Measurements from ENCODE around the gene SPDYE2.
A peak's percentile ranks its signal among the peaks of the same experiment; 100 is the strongest.
"Not testable (repeated sequence)": the region's sequence is repeated elsewhere in the genome, so short reads cannot be mapped to it uniquely, and the experiment has no call there.

SPDYE2 gene

DNA sequence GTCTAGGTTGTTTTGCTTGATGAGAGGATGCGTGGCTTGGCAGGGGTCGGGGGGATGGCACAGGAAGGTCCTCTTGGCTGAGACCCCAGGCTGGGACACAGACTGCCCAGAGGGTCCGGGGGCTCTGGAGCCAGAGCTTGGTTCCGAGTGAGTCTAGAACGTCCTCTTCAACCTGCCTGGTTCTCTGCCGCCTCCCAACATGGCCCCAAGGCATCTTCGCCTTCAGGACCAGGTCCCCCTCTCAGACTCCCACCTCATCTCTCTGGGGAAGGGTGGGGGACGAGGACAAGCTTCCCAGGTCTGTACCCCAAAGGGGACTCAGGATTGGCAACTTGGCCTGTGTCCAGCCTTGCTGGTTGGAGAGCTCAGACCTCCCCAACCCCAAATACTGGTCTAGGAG lies 8.9 kb upstream of the SPDYE2 start:
- DNase-seq, result not testable (repeated sequence)

DNA sequence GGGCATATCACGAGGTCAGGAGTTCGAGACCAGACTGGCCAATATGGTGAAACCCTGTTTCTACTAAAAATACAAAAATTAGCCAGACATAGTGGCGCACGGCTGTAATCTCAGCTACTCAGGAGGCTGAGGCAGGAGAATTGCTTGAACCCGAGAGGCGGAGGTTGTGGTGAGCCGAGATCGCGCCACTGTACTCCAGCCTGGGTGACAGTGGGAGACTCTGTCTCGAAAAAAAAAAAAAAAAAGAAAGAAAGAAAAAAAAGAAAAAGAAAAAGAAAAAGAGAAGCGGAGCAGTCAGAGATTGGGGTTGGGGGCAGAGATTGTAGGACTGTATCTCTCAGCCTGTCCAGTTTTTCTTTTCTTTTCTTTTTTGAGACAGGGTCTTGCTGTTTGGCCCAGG lies 8.3 kb upstream of the SPDYE2 start:
- not testable (repeated sequence) for DNase-seq

DNA sequence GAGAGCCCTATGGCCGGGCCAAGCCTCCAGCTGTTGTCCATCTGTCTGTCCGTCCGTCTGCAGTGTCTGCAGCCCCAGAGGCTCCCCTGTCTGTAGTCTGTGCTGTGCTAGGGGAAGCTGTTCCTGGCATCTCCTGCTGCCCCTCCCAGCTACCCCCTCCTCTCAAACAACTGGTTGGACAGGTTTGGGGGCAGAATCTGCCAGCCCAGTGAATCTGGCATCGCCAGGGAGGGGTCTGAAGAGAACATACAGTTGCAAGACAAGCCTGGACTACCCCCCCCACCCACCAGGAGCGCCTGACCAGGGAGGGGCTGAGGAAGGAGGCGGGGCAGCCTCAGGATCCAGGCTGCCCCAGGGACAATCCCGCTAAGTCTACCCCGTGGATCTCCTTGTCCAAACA lies 7.4 kb upstream of the SPDYE2 start, which contains the start of gene UPK3BL2:
Gene UPK3BL2, minus strand, starts transcription at position 101 of the 400 bp plus-strand sequence. Its CDS starts 60 bp downstream, at position 41.
- DNase-seq, result not testable (repeated sequence)

DNA sequence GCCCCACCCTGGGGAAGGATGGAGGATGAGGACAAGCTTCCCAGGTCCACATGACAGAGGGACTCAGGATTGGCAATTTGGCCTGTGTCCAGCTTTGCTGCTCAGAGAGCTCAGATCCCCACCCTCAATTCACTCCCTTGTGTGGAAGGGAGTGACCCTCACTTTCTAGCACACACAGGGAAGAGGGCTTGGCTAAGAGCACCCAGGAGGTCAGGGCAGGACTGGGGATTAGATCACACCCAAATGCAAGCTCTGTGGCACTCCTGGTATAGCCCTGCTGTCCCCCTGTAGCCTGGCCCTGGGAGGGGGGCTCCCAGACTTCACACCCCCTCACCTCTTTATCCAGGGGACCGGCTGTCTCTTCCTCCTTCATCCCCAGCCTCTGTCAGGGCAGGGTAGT lies 6.7 kb upstream of the SPDYE2 start:
- DNase-seq, result not testable (repeated sequence)

DNA sequence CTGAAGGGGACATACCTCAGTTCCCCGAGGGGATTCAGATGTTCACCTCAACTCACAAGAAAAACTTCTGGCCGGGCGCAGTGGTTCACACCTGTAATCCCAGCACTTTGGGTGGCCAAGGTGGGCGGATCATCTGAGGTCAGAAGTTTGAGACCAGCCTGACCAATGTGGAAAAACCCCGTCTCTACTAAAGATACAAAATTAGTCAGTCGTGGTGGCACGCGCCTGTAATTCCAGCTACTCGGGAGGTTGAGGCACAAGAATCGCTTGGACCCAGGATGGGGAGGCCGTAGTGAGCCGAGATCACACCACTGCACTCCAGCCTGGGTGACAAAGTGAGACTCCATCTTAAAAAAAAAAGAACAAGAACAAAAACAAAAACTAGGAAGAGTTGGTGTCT lies 5.7 kb upstream of the SPDYE2 start:
- DNase-seq, result not testable (repeated sequence)

DNA sequence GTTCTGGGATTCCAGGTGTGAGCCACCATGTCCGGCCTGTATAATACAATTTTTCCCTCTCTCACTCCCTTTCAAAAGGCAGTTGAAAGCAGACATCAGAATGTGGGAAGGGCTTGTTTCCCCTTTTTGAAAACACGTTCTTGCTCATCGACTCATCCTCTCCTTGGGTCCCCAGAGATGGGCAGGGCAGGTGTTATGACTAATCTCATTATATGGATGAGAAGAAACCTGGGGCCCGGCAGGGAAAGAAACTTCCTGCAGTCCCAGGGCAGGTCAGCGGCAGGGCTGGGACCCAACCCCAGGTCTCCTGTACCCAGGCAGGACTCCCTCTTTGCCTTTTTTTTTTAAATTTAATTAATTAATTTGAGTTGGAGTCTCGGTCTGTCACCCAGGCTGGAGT lies 4.7 kb upstream of the SPDYE2 start:
- DNase-seq, result not testable (repeated sequence)

DNA sequence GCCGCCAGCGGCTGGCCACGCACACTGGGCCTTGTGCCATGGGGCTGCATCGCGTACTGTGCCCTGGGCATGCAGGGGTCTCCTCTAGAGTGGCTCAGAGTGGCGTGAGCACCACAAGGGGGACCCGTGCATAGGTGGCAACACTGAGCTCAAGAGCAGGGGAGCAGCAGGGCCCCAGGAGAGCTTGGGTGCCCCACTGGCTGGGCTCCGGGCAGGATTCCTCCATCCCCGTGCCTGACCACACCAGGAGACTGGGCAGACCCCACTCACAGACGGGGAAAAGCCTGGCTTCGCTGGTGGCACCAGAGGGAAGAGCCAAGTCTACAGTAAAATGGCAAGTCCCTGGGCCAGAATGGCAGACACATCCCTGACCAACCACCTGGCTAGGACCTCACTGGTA lies 17.6 kb downstream of the SPDYE2 start:
- not testable (repeated sequence) for DNase-seq

DNA sequence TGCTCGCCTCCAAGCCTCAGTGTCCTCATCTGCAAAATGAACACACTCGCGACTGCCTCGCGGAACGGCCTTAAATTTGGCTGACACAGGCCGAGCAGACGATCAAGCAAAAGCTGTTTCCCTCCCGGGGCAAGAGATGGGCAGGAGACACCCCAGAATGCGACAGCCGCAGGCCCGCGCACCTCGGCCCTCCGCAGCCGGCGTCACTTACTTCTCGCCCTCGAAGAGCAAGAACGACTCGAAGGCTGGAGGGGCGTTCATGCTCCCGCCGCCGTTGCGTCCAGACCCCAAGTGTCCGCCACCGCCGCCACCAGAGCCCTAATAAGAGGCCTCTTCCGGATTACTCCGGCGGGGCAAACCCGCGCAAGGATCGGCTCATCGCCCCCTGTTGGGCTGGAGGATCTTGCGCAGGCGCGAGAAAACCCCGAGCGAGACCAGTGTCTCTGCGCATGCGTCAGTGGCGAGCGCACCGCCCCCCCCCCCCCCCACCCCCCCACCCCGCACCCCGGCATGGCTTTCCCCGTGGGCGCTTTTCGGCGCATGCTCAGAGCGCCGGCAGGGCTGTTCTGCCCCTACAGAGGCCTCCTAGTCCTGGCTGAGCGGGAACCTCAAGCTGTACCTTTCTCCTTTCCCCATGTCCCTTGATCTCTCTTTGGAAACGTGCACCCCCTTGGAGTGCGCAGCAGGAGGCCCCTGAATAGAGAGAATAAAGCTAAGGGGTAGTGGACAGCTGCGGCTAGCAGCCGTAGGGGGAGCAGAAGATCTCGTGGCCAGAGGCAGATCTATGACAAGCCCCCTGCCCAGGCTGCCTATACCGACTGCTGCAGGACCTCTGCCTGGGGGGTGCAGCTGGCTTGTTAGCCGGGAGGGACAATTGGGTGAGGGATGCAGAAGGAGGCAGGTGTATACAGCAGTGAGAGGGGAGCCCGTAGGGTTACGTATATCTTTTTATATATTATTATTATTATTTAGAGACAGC lies 21.5 kb downstream of the SPDYE2 start, which contains the start of gene POLR2J3:
Gene POLR2J3, minus strand, starts transcription at position 323 of the 979 bp plus-strand sequence. Its CDS starts 62 bp downstream, at position 261.
- peak; percentile 75 to 98 for DNase-seq

DNA sequence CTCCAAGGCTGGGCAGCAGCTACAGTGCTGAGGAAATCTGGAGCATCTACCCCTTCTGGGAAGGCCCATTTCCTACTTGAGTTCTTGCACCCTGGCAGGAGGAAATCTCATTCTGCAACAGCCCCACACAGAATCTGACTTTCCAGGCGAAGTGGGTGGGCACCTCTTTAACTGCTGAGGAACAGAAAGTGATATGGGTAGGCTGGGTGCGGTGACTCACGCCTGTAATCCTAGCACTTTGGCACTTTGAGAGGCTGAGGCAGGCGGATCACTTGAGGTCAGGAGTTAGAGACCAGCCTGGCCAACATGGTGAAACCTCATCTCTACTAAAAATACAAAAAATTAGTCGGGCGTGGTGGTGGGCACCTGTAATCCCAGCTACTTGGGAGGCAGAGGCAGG lies 23.6 kb downstream of the SPDYE2 start:
- not testable (repeated sequence) for DNase-seq

DNA sequence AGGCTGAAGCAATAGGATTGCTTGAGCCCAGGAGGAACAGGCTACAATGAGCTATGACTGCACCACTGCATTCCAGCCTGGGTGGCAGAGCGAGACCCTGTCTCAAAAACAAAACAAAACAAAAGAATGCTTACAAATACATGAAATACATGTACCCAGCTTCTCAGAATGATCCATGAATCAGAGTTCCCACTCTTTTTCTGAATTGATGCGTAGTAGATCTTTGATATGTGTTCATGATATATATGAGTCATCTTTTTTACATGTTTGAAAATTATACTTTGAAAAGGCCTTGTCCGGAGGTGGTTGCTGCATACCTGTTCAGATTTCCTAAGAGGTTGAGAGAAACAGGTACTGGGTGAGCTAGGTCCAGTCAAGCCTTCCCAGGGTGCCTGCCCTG lies 25.3 kb downstream of the SPDYE2 start:
- not testable (repeated sequence) for DNase-seq

DNA sequence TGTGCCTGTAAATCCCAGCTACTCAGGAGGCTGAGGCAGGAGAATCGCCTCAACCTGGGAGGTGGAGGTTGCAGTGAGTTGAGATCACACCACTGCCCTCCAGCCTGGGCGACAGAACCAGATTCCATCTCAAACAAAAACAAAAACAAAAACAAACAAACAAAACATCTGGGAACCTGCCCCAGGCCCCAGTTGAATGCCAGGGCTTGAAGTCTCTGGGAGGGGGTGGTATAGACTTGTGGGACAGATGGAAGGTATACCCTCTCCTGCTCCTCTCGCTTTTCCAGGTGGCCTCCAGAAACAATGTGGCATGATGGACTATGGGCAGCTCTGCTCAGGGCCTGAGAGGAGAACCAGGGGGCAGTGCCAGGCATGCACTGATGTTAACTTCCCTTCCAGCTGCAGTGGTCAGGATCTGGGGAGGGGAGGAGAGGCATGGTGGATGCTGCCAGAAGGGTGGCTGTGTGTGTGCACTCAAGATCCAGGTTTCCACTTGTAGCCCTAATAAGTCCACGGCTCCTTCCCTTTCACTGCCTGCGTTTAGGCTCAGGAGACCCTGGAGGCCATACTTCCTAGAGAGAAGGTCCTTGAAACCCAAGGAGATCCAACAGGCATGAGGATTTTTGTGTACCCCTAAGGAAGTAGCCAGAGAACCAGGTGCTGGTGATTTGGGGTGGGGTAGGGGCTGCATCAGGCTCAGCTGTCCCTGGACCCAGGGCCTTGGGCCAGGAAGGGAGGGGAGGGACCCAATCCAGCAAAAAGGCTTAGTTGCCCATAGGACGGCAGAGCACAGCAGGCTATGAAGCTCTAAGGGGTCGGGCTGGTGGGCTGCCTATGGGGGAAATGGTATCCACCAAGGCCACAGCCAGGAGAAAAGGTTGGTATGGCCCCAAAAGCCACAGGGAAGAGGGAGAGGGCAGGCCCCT lies 26.6 kb downstream of the SPDYE2 start:
- DNase-seq, result not testable (repeated sequence)

DNA sequence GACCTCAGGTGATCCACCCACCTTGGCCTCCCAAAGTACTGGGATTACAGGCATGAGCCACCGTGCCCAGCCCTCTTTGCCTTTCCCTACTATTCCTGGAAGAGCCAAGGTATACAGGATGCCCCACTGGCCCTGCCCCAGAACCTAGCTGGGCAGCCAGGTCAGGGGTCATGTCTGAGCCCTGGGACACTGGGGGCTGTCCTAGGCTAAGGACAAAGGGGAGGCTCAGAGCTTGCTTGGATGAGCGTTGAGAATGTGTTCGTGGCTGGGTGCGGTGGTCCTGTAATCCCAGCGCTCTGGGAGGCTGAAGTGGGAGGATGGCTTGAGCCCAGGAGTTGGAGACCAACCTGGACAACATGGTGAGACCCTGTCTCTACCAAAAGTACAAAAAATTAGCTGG lies 27.5 kb downstream of the SPDYE2 start:
- DNase-seq, result not testable (repeated sequence)

DNA sequence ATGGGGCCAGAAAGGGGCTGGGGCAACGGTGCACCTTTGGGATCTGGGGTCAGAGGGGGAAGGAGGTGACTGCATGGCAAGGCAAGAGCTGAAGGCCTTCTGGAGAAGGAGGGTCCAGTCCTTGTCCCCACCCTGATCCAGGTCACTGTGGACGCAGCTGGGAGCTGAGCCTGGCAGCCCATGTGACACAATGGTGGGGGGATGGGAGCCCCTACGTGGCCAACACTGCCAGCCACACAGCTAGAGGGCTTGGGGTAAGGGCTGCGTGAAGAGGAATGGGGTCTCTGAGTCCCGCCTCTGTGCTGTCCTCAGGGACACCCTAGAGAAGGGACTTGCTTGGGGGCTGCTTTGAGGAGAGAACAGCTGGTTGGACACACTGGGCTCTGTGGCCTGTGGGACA lies 30.7 kb downstream of the SPDYE2 start:
- DNase-seq, result not testable (repeated sequence)

DNA sequence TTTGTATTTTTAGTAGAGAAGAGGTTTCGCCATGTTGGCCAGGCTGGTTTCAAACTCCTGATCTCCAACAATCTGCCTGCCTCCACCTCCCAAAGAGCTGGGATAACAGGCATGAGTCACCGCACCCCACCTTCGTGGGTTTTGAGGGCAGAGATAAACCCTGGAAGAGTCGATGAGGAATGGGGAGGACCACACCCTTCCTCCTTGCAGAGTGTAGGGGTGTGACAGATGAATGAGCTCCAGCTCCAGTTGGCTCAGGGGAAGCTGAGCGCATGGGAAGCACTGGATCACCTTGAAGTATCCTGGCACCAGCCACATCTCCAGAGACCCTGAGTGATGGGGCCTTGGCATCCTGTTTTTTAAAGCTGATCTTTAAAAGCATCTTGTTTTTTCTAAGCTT lies 32.5 kb downstream of the SPDYE2 start:
- not testable (repeated sequence) for DNase-seq

DNA sequence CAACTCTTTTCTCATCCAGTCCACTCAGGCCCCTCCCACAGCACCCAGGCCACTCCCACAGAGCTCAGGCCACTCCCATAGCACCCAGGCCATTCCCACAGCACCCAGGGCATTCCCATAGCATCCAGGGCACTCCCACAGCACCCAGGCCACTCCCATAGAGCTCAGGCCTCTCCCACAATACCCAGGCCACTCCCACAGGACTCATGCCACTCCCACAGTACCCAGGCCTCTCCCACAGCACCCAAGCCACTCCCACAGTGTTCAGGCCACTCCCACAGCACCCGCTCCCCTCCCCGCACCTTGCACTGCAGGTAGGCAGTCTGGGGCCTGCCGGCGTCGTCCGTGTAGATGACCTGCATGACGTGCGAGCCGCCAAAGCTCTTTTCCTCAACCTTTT lies 38.8 kb downstream of the SPDYE2 start:
- not testable (repeated sequence) for DNase-seq

DNA sequence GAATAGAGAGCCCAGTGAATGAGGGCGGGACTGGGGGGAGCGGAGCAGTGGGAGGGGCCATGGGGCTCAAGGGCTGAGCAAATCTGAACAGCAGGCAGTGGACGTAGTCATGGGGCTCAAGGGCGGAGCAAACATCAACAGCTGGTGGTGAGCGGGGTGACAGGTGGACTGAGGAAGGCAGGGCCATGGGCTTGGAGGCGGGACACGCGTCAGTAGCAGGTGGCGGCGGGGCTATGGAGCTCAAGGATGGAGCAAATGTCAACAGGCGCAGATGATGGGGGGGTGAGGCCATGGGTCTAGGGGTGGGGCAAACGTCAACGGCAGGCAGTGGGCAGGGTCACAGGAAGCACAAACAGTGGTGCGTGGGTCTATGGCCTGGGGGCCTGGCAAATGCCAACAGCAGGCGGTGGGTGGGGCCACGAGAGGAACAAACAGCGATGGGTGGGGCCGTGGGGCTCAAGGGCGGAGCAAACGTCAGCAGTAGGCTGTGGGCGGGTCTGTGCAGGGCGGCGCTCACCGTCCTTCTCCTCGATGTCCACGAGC lies 41.5 kb downstream of the SPDYE2 start:
- DNase-seq, result not testable (repeated sequence)

DNA sequence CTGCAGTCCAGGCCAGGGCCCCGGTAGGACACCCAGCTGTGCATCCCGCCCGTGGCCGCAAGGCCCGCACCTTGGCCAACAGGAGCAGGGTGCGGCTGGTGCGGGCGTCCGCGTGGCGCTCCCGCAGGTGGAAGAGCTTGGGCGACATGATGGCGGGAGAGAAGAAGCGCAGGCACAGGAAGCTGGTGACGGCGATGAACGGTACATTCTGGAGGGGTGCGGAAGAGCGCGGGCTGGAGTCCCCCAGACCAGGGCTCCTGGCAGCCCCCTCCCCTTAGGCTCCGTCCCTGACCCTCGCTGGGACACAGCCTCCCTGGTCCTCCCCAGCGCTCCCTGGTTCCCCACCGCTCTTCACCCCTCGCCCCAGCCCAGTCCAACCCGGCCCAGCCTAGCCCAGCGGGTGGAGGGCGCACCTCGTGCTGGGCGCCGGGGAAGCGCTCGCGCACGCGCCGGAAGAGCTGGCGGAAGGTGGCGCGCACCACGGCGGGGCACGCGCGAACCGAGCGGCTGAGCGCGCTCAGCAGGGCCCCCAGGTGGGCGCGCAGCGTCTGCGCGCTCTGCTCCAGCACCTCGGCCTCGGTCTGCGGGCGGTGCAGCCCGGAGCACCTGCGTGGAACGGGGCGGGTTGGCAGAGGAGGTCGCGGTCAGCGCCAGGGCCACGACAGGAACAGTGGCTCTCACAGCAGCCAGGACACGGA lies 42.8 kb downstream of the SPDYE2 start:
- not testable (repeated sequence) for DNase-seq

DNA sequence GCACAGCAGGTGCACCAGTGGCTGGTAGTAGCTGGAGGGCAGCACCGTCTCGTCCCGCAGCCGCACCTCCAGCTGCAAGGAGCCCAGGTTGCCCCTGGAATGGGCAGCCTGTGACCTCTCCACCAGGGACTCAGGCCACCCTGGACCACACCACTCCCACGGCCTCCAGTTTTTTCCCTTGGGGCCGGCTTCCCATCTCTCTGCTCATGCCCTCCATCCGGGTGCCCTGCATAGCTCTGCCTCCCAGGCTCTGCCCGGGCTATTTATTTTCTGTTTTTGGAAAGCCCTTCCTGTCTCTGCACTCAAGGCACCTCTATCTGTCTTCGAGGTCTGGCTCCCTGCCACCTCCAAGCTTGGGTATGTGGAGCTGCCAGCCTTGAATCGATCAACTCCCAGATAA lies 45.0 kb downstream of the SPDYE2 start:
- not testable (repeated sequence) for DNase-seq

DNA sequence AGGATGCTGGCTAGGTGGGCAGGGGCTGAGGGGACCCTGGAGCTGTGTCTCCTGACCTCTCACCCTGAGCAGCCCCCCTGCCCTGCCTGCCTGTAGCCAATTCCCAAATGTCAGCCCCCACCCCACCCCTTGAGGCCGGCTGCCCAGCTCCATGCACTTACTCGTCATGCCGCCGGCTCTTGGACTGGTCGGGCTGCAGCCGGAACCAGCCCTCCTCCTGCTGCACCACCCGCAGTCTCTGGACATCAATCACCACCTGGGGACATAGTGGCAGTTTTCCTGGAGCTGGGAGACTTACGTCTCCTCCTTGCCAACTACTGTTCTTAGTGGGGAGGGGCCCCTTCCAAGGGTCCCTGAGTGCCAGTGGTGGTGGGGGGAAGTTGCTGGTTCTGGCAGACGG lies 48.7 kb downstream of the SPDYE2 start:
- DNase-seq, result not testable (repeated sequence)

DNA sequence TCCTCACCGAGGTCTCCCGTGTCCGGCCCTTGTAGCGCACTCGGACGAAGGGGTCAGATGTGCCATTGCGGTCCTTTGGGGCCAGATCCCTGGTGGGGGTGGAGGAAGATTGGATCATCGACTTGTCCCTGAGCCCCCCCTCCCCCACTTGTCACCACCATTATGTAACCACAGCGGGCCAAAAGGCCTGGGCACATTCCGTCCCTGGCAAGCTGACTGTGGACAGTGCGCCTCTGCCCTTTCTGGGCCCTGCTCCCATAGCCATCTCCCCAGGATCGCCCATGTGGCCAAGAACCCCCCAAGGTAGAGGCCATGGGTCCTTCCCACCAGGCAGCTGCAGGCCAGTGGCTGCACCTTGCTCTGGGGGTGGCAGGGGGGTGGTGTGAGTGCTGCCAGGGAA lies 51.3 kb downstream of the SPDYE2 start:
- DNase-seq, result not testable (repeated sequence)

DNA sequence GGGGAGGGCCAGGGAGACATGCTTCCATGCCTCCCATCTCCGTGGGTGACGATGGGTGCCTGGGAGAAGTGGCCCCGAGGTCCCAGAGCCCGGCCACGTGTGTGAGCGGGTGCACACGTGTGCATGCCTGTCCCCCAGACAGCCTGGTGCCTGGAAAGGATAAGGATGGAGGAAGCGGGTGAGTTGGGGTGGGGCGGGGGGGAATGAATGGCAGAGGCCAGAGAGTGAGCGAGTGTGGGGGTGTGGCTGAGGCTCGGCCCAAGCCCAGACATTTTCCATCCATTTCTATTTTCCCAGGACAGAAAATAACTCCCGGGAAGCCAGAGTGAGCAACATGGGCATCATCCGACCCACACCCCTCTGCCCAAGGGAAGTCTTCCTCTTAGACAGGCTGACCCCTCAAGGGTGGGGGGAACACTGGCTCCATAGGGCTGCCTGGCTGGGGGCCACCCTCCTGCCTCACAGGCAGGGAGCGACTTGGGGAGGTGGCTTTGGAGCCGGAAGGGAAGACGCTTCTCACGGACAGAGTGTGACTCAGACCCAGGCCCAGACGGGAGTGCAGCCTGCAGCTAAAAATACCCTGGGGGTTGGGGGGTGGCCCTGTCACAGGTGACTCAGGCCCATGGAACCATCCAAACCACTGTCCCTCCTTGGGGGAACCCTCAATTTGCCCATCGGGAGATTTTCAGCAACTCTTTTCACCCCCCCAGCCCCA lies 53.6 kb downstream of the SPDYE2 start:
- DNase-seq, result not testable (repeated sequence)
